Muscle of back (tissue), 13 donors: Measurements from ENCODE around the gene KIR2DL4. TPM values are rescaled to one million over a fixed set of nuclear protein-coding genes. Genes with fewer than 3 reads are reported as not detected.
"Not testable (repeated sequence)": the region's sequence is repeated elsewhere in the genome, so short reads cannot be mapped to it uniquely, and the experiment has no call there.

Experiments
- DNase-seq, 3 donors: peaks; one replicate each; pipeline versions ENCODE4 v3.0.0 to v3.0.0-alpha.2; 2013
- long read RNA-seq, 9 donors: transcript quantifications; one replicate each; lab custom pipeline, GENCODE V29; 2026
- polyA plus RNA-seq, 10 donors: library from polyadenylated mRNA; unstranded; fragments of 120-200 nt; gene quantifications; one replicate each; pipeline ENCODE4 v1.2.1, GENCODE V29; 2013; ENCODE audit not compliant: insufficient read length in 10 of 10

The KIR2DL4 gene
- polyA plus RNA-seq = not detected
- long read RNA-seq, donor 1 = 0 reads
- long read RNA-seq, donor 2 = 0 reads
- long read RNA-seq, donor 3 = 0 reads
- long read RNA-seq, donor 4 = 0 reads
- long read RNA-seq, donor 5 = 0 reads
- long read RNA-seq, donor 6 = 0 reads
- long read RNA-seq, donor 7 = 0 reads
- long read RNA-seq, donor 8 = 0 reads
- long read RNA-seq, donor 9 = 0 reads

- no peak for DNase-seq
Observed at GRCh38 chr19:54803410-54803809, at the start of gene KIR2DL4. KIR2DL4 (plus strand) TSS chr19:54803610; CDS start chr19:54803652, 42 bp downstream.

DNA sequence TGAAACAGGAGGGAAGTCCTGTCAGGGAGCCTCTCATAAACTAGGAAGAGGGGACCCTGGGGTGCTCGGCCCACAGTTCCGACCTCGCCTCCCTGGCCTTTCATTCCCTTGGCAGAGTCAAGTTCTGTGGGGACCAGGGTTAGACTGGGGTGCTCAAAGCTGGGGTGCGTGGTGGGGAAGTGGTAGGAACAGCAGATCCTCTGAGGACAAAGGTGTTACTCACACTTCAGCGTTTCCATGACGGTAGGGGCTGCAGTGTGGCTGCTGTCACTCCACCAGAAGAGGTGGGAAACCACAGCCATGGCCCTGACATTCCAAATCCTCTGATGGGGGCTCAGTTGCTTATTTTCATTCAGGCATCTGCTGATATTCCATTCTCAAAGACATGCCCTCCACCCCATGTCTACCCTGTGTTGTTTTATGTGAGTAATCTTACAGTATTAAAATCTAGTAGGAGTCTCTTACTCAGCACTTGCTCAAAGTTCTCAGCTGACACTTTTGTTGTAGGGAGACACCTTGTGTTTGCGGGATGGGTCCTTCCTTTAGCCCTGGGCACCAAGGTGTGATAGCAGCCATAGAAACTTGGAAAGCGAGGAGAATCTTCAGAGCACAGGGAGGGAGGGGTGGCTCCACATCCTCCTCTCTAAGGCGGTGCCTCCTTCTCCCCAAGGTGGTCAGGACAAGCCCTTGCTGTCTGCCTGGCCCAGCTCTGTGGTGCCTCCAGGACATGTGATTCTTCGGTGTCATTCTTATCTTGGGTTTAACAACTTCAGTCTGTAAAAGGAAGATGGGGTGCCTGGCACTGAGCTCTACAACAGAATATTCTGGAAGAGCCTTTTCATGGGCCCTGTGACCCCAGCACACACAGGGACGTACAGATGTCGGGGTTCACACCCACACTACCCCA lies 47.0 kb upstream of the KIR2DL4 start:
- DNase-seq = not testable (repeated sequence)

DNA sequence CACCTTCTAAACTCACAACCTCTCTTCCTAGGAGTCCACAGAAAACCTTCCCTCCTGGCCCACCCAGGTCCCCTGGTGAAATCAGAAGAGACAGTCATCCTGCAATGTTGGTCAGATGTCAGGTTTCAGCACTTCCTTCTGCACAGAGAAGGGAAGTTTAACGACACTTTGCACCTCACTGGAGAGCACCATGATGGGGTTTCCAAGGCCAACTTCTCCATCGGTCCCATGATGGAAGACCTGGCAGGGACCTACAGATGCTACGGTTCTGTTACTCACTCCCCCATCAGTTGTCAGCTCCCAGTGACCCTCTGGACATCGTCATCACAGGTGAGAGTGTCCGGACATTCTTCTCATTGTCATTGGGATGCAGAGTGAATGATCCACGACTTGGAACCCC lies 44.8 kb upstream of the KIR2DL4 start:
- DNase-seq = not testable (repeated sequence)

DNA sequence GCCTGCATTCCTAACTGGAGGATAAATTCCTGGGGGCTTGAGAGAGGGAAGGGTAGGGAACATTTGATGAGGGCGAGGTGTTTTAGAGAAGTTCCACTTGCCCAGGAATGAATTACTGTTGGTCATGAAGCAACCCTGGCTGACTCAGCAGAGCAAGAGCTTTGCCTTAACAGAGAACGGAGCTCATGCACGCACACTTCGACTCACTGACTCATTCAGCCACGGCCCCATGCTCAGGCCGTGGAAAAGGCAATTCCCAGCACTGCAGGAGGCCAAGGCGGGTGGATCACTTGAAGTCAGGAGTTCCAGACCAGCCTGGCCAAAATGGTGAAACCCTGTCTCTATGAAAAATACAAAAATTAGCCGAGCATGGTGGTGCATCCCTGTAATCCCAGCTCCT lies 39.2 kb upstream of the KIR2DL4 start:
- not testable (repeated sequence) for DNase-seq

GRCh38 chr19:54766464-54766863 lies 36.9 kb upstream of the KIR2DL4 start:
- not testable (repeated sequence) for DNase-seq

DNA sequence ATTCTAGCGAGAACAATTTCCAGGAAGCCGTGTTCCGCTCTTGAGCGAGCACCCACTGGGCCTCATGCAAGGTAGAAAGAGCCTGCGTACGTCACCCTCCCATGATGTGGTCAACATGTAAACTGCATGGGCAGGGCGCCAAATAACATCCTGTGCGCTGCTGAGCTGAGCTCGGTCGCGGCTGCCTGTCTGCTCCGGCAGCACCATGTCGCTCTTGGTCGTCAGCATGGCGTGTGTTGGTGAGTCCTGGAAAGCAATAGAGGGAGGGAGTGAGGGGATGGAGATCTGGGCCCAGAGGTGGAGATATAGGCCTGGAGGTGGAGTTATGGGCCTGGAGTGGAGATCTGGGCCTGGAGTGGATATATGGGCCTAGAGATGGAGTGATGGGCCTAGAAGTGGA lies 33.8 kb upstream of the KIR2DL4 start, which contains the start of gene KIR2DL1:
Gene KIR2DL1 (plus strand): TSS at position 148 of the 400 bp plus-strand sequence. CDS start 58 bp downstream, at position 206.
- DNase-seq = not testable (repeated sequence)

GRCh38 chr19:54770511-54770910 lies 32.9 kb upstream of the KIR2DL4 start:
- not testable (repeated sequence) for DNase-seq

GRCh38 chr19:54771018-54771960 lies 32.1 kb upstream of the KIR2DL4 start:
- DNase-seq = not testable (repeated sequence)

GRCh38 chr19:54772666-54773065 lies 30.7 kb upstream of the KIR2DL4 start:
- DNase-seq = not testable (repeated sequence)

DNA sequence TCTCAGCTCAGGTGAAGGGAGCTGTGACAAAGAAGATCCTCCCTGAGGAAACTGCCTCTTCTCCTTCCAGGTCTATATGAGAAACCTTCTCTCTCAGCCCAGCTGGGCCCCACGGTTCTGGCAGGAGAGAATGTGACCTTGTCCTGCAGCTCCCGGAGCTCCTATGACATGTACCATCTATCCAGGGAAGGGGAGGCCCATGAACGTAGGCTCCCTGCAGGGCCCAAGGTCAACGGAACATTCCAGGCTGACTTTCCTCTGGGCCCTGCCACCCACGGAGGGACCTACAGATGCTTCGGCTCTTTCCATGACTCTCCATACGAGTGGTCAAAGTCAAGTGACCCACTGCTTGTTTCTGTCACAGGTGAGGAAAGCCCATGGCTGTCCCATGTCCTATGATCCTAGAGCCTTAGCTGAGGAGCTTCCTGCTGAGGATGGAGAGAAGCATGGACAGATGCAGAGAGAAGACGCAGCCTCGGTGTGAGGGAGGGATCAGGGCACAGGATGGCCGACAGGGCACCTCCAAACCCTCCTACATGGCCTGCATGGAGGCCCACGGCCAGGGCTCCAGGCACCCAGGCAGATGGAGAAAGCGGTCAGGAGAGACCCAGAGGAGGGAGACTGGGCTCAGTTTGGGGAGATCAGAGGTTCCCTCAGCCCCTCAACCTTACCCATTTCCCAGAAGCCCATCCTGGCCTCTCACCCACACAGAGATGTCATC lies 28.2 kb upstream of the KIR2DL4 start:
- DNase-seq = not testable (repeated sequence)

DNA sequence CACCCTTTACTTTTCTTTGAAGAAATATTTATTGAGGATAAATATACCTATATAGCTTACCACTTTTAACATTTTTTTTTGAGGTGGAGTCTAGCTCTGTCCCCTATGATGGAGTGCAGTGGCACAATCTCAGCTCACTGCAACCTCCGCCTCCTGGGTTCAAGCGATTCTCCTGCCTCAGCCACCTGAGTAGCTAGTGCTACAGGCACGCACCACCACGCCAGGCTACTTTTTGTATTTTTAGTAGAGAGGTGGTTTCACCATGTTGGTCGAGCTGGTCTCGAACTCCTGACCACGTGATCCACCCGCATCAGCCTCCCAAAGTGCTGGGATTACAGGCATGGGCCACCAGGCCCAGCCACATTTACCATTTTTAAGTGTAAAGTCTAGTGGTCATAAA lies 27.6 kb upstream of the KIR2DL4 start:
- DNase-seq = not testable (repeated sequence)

GRCh38 chr19:54777851-54778250 lies 25.6 kb upstream of the KIR2DL4 start:
- not testable (repeated sequence) for DNase-seq

DNA sequence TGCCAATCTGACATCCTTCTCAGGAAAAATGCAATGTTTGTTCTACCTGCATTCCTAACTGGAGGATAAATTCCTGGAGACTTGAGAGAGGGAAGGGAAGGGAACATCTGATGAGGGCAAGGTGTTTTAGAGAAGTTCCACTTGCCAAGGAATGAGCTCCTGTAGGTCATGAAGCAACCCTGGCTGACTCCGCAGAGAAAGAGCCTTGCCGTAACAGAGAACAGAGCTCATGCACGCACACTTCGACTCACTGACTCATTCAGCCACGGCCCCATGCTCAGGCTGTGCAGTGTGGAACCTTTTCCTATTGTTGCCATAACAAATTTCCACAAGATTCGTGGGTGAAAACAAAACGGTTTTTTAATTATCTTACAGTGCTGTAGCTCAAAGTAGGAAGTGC lies 24.5 kb upstream of the KIR2DL4 start:
- not testable (repeated sequence) for DNase-seq

GRCh38 chr19:54782916-54783315 lies 20.5 kb upstream of the KIR2DL4 start:
- not testable (repeated sequence) for DNase-seq

DNA sequence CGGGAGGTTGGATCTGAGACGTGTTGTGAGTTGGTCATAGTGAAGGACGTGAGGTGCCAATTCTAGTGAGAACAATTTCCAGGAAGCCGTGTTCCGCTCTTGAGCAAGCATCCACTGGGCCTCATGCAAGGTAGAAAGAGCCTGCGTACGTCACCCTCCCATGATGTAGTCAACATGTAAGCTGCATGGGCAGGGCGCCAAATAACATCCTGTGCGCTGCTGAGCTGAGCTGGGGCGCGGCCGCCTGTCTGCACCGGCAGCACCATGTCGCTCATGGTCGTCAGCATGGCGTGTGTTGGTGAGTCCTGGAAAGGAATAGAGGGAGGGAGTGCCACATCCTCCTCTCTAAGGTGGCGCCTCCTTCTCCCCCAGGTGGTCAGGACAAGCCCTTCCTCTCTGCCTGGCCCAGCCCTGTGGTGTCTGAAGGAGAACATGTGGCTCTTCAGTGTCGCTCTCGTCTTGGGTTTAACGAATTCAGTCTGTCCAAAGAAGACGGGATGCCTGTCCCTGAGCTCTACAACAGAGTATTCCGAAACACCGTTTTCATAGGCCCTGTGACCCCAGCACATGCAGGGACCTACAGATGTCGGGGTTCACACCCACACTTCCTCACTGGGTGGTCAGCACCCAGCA lies 17.2 kb upstream of the KIR2DL4 start:
- DNase-seq = not testable (repeated sequence)

- DNase-seq = not testable (repeated sequence)
Observed at GRCh38 chr19:54788154-54788553, 15.3 kb upstream of the KIR2DL4 start.

GRCh38 chr19:54790711-54791110 lies 12.7 kb upstream of the KIR2DL4 start:
- DNase-seq = no peak

GRCh38 chr19:54791476-54791875 lies 11.9 kb upstream of the KIR2DL4 start:
- DNase-seq = no peak

DNA sequence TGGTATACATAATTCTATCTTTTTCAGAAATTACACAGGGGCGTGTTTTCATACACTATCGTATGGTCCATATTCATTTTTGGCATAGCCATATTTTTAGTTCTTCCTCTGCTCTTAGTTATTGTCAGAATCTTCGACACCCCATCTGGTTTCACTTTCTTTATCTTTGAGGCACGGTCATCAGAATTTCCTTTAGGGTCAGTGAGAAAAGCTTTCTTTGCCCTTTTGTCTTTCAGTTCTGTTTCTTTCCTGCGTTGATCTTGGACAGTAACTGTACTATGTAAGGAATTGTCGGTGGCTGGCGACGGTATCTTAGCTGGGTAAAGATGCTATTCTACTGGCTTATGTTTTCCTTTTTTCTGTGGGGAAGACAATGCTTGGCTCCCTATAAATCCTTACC lies 10.6 kb upstream of the KIR2DL4 start:
- no peak for DNase-seq

GRCh38 chr19:54795758-54796157 lies 7.7 kb upstream of the KIR2DL4 start:
- no peak for DNase-seq
